Stimulated activated CD8-positive, alpha-beta memory T cell treated with anti-CD3 and anti-CD28 coated beads, Interleukin-7, amount 100 ng/mL, for 24 hours (primary cell): Measurements from ENCODE around the gene TMEM128.
"Not testable (repeated sequence)": the region's sequence is repeated elsewhere in the genome, so short reads cannot be mapped to it uniquely, and the experiment has no call there.

Experiments
- DNase-seq: peaks from one replicate; pipeline ENCODE4 v3.0.0-alpha.2; 2020; ENCODE audit warnings: low read depth

Gene TMEM128

GRCh38 chr4:4248029-4248884, at the start of gene TMEM128:
Gene TMEM128 (minus strand): TSS chr4:4248223. CDS start chr4:4248202, 21 bp downstream.
- peak; percentile 89 for DNase-seq

GRCh38 chr4:4296283-4296846, 48.3 kb upstream of the TMEM128 start:
- no peak for DNase-seq

- DNase-seq, result no peak
Measured at GRCh38 chr4:4293279-4293678, 45.3 kb upstream of the TMEM128 start.

- DNase-seq, result peak; percentile 94
Measured at GRCh38 chr4:4289941-4290850, 42.2 kb upstream of the TMEM128 start, which contains the start of the genes LYAR and ZBTB49. Gene LYAR (minus strand): TSS chr4:4290154. CDS start chr4:4283742, 6,412 bp downstream. Gene ZBTB49 (plus strand): TSS chr4:4290251. CDS start chr4:4299946, 9,695 bp downstream.

- no peak for DNase-seq
Measured at GRCh38 chr4:4289597-4289940, 41.5 kb upstream of the TMEM128 start.

- no peak for DNase-seq
Measured at GRCh38 chr4:4289055-4289454, 41.0 kb upstream of the TMEM128 start.

GRCh38 chr4:4288098-4288497, 40.1 kb upstream of the TMEM128 start:
- DNase-seq, result no peak

- no peak for DNase-seq
Measured at GRCh38 chr4:4284827-4285618, 37.0 kb upstream of the TMEM128 start.

GRCh38 chr4:4281787-4282186, 33.8 kb upstream of the TMEM128 start:
- DNase-seq, result no peak

GRCh38 chr4:4277531-4277930, 29.5 kb upstream of the TMEM128 start:
- DNase-seq, result no peak

GRCh38 chr4:4274226-4274625, 26.2 kb upstream of the TMEM128 start:
- DNase-seq, result no peak

GRCh38 chr4:4271912-4272311, 23.9 kb upstream of the TMEM128 start:
- DNase-seq, result no peak

- DNase-seq, result no peak
Measured at GRCh38 chr4:4270529-4270928, 22.5 kb upstream of the TMEM128 start.

GRCh38 chr4:4269856-4270255, 21.8 kb upstream of the TMEM128 start:
- DNase-seq, result no peak

GRCh38 chr4:4269331-4269731, 21.3 kb upstream of the TMEM128 start:
- DNase-seq, result no peak

GRCh38 chr4:4268776-4269175, 20.8 kb upstream of the TMEM128 start:
- DNase-seq, result no peak

GRCh38 chr4:4267981-4268380, 20.0 kb upstream of the TMEM128 start:
- no peak for DNase-seq

GRCh38 chr4:4260185-4260751, 12.2 kb upstream of the TMEM128 start:
- no peak for DNase-seq

- no peak for DNase-seq
Measured at GRCh38 chr4:4259484-4260100, 11.6 kb upstream of the TMEM128 start.

GRCh38 chr4:4257705-4258104, 9.7 kb upstream of the TMEM128 start:
- DNase-seq, result not testable (repeated sequence)

GRCh38 chr4:4256799-4257198, 8.8 kb upstream of the TMEM128 start:
- no peak for DNase-seq
